H9 (cell line): ENCODE results near the gene IL17A. TPM values are rescaled to one million over a fixed set of nuclear protein-coding genes. Genes with fewer than 3 reads are reported as not detected.

Experiments used
- DNase-seq: peaks from one replicate; pipeline ENCODE4 v3.0.0-alpha.2; 2017
- H2AFZ ChIP-seq: one replicate; pipeline ENCODE4 v1.6.1; 2013; ENCODE audit warnings: mild to moderate bottlenecking, low read length, control low read depth, moderate library complexity
- H2AK5ac ChIP-seq: 2 replicates; pipeline ENCODE4 v1.6.1; 2013; ENCODE audit warnings: low read length, control low read depth, mixed read lengths; ENCODE audit not compliant: insufficient read length
- H2BK120ac ChIP-seq: one replicate; pipeline ENCODE4 v1.6.1; 2013; ENCODE audit warnings: low read depth, mild to moderate bottlenecking, low read length, control low read depth, inconsistent platforms; ENCODE audit not compliant: poor library complexity, severe bottlenecking
- H2BK12ac ChIP-seq: 2 replicates; pipeline ENCODE4 v1.6.1; 2013; ENCODE audit warnings: low read length, control low read depth, mixed read lengths, low read depth; ENCODE audit not compliant: insufficient read length
- H2BK15ac ChIP-seq: 2 replicates; pipeline ENCODE4 v1.6.1; 2013; ENCODE audit warnings: low read depth, low read length, control low read depth
- H2BK20ac ChIP-seq: one replicate; pipeline ENCODE4 v1.6.1; 2013; ENCODE audit warnings: low read depth, mild to moderate bottlenecking, low read length, control low read depth, inconsistent platforms; ENCODE audit not compliant: poor library complexity, severe bottlenecking
- H2BK5ac ChIP-seq: 2 replicates; pipeline ENCODE4 v1.6.1; 2013; ENCODE audit warnings: low read length, control low read depth, mixed read lengths; ENCODE audit not compliant: insufficient read length
- H3K14ac ChIP-seq: 2 replicates; pipeline ENCODE4 v1.6.1; 2013; ENCODE audit warnings: low read length, control low read depth; ENCODE audit not compliant: insufficient read depth
- H3K18ac ChIP-seq: 2 replicates; pipeline ENCODE4 v1.6.1; 2013; ENCODE audit warnings: low read depth, mild to moderate bottlenecking, mixed read lengths, low read length, control low read depth; ENCODE audit not compliant: insufficient read length
- H3K23ac ChIP-seq: 2 replicates; pipeline ENCODE4 v1.6.1; 2013; ENCODE audit warnings: low read length, control low read depth, mixed read lengths, low read depth; ENCODE audit not compliant: insufficient read length
- H3K23me2 ChIP-seq: 2 replicates; pipeline ENCODE4 v1.6.1; 2013; ENCODE audit warnings: low read depth, mild to moderate bottlenecking, mixed read lengths, low read length, control low read depth; ENCODE audit not compliant: insufficient read length, poor library complexity, severe bottlenecking
- H3K27ac ChIP-seq: 2 replicates; pipeline ENCODE4 v1.5.1; 2013; ENCODE audit warnings: low read length, control low read depth, mixed read lengths, low read depth; ENCODE audit not compliant: insufficient read length
- H3K27me3 ChIP-seq: 2 replicates; pipeline ENCODE4 v1.6.1; 2013; ENCODE audit warnings: low read length, control low read depth, inconsistent platforms; ENCODE audit not compliant: insufficient read depth
- H3K4ac ChIP-seq: 2 replicates; pipeline ENCODE4 v1.6.1; 2013; ENCODE audit warnings: low read depth, mild to moderate bottlenecking, control low read depth, inconsistent platforms, low read length, moderate library complexity
- H3K4me1 ChIP-seq: 2 replicates; pipeline ENCODE4 v1.6.1; 2013; ENCODE audit warnings: low read length, control low read depth, inconsistent platforms; ENCODE audit not compliant: insufficient read depth
- H3K4me2 ChIP-seq: 2 replicates; pipeline ENCODE4 v1.6.1; 2013; ENCODE audit warnings: low read length, control low read depth, mixed read lengths; ENCODE audit not compliant: insufficient read length, insufficient read depth
- H3K56ac ChIP-seq: 2 replicates; pipeline ENCODE4 v1.6.1; 2013; ENCODE audit warnings: low read depth, mild to moderate bottlenecking, mixed read lengths, low read length, control low read depth; ENCODE audit not compliant: insufficient read length
- H3K79me1 ChIP-seq: 2 replicates; pipeline ENCODE4 v1.6.1; 2013; ENCODE audit warnings: low read depth, mild to moderate bottlenecking, moderate library complexity, low read length, control low read depth, inconsistent platforms; ENCODE audit not compliant: insufficient read depth, poor library complexity, severe bottlenecking
- H3K79me2 ChIP-seq: 2 replicates; pipeline ENCODE4 v1.6.1; 2013; ENCODE audit warnings: low read length, control low read depth, inconsistent platforms; ENCODE audit not compliant: insufficient read depth
- H3K9ac ChIP-seq: 2 replicates; pipeline ENCODE4 v1.6.1; 2013; ENCODE audit warnings: low read length, control low read depth, mixed read lengths; ENCODE audit not compliant: insufficient read length; ENCODE audit errors: extremely low read depth
- H3K9me3 ChIP-seq: one replicate; pipeline ENCODE4 v1.6.1; 2013; ENCODE audit warnings: low read depth, low read length, inconsistent platforms; ENCODE audit not compliant: control insufficient read depth
- H3T11ph ChIP-seq: one replicate; pipeline ENCODE4 v1.6.1; 2013; ENCODE audit warnings: mild to moderate bottlenecking, low read length, control low read depth, inconsistent platforms
- H4K20me1 ChIP-seq: one replicate; pipeline ENCODE4 v1.6.1; 2013; ENCODE audit not compliant: control insufficient read depth, insufficient read length, insufficient read depth
- H4K5ac ChIP-seq: 2 replicates; pipeline ENCODE4 v1.6.1; 2013; ENCODE audit warnings: low read depth, mild to moderate bottlenecking, mixed read lengths, low read length, control low read depth; ENCODE audit not compliant: insufficient read length
- H4K8ac ChIP-seq: replicated peaks from 2 replicates; pipeline ENCODE4 v1.6.1; 2013; ENCODE audit warnings: low read length, control low read depth, mixed read lengths, low read depth; ENCODE audit not compliant: insufficient read length
- H4K91ac ChIP-seq: 2 replicates; pipeline ENCODE4 v1.6.1; 2013; ENCODE audit warnings: low read depth, mild to moderate bottlenecking, moderate library complexity, mixed read lengths, low read length, control low read depth; ENCODE audit not compliant: insufficient read length
- H3K27ac Mint-ChIP-seq, 3 experiments: 2 replicates in 2 of 3; 3 replicates in 1 of 3; pipeline ENCODE4 v1.8.0; 2020 to 2021; ENCODE audit warnings: mixed read lengths in 3 of 3, mild to moderate bottlenecking in 1 of 3, moderate library complexity in 1 of 3
- H3K27me3 Mint-ChIP-seq: 2 replicates; pipeline ENCODE4 v1.8.0; 2021; ENCODE audit warnings: low read depth, mild to moderate bottlenecking, moderate library complexity, mixed read lengths
- H3K36me3 Mint-ChIP-seq, 3 experiments: 2 replicates in 2 of 3; 3 replicates in 1 of 3; pipeline ENCODE4 v1.8.0; 2020 to 2021; ENCODE audit warnings: low read depth in 3 of 3, mixed read lengths in 3 of 3; ENCODE audit not compliant: insufficient read depth in 1 of 3
- H3K4me1 Mint-ChIP-seq, 2 experiments: 2 replicates each; pipeline ENCODE4 v1.8.0; 2020; ENCODE audit warnings: mixed read lengths in 2 of 2
- H3K4me3 Mint-ChIP-seq, 2 experiments: 2 replicates in 1 of 2; 3 replicates in 1 of 2; pipeline ENCODE4 v1.8.0; 2020 to 2021; ENCODE audit warnings: mild to moderate bottlenecking in 2 of 2, mixed read lengths in 2 of 2, moderate library complexity in 1 of 2
- H3K9me3 Mint-ChIP-seq, 2 experiments: 2 replicates in 1 of 2; 3 replicates in 1 of 2; pipeline ENCODE4 v1.8.0; 2020; ENCODE audit warnings: mild to moderate bottlenecking in 2 of 2, mixed read lengths in 2 of 2, moderate library complexity in 1 of 2
- CTCF ChIP-seq: fragments of 200-600 bp; sonication (generic); conservative IDR thresholded peaks from 3 replicates; pipeline ENCODE4 v1.8.0; 2021; ENCODE audit warnings: antibody characterized with exemption, mild to moderate bottlenecking
- total RNA-seq: library from RNA; stranded (reverse); gene quantifications from 2 replicates; pipeline ENCODE4 v1.2.1, GENCODE V29; 2021

The IL17A gene
- total RNA-seq, 1 experiment from 2014 or later = not detected

DNA sequence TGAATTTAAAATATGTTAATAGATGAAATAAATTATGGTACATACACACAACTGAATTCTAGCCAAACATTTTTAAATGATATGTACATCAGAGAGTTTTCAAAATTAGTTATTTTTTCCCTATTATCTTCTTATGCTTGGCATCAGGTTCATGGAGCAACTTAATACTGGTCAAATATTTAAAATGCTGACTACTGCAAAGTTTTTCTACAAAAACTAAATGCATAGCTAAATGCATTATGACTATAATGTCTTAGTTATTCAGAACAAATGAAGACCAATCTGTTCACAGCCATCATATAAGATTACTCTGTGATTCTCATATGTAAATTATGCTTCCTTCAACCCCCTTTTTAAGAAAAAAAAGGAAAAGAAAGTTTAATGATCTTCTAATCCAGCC, 8.2 kb upstream of the IL17A start:
- Histone ChIP-seq H3K4me2 (no peak overlapping the region), H4K8ac (no peak overlapping the region), H2BK20ac (no peak overlapping the region), H3K23ac (no peak overlapping the region), H2BK120ac (no peak overlapping the region), H3K79me2 (no peaks in the 10 kb centered on the region), H2AK5ac (no peak overlapping the region), H3K56ac (no peak overlapping the region), H2BK12ac (no peak overlapping the region), H3K79me1 (no peaks in the 10 kb centered on the region), H4K20me1 (no peaks in the 10 kb centered on the region), H4K5ac (no peak overlapping the region), H2AFZ (no peak overlapping the region), H3K27me3 (no peaks in the 10 kb centered on the region), H3K27ac (no peak overlapping the region), H2BK5ac (no peak overlapping the region), H3K4me1 (no peaks in the 10 kb centered on the region), H3K18ac (no peak overlapping the region), H3K23me2 (no peaks in the 10 kb centered on the region), H3K4ac (no peak overlapping the region), H4K91ac (no peak overlapping the region), H2BK15ac (no peak overlapping the region), H3K14ac (no peak overlapping the region), H3T11ph (no peak overlapping the region), H3K9ac (no peak overlapping the region), H3K9me3 (no peaks in the 10 kb centered on the region)
- no peak overlapping the region for H3K4me3 Mint-ChIP-seq
- H3K9me3 Mint-ChIP-seq = no peaks in the 10 kb centered on the region
- DNase-seq = no peak
- no peaks in the 10 kb centered on the region for H3K27me3 Mint-ChIP-seq
- no peak for TF ChIP-seq CTCF
- no peaks in the 10 kb centered on the region for H3K36me3 Mint-ChIP-seq
- H3K27ac Mint-ChIP-seq = no peak overlapping the region
- H3K4me1 Mint-ChIP-seq = peaks cover 0 to 3% of the 10 kb centered on the region in 2 experiments; a peak in 3 of 4 replicates
